Measurements from ENCODE around the gene EPOP. TPM values are rescaled to one million over a fixed set of nuclear protein-coding genes. Genes with fewer than 3 reads are reported as not detected.

The EPOP gene
- total and polyA plus RNA-seq, 2 of the 13 experiments (the other 11 are each of a cell fraction or from before 2014, with no cell fraction given): 14.7 to 37.8 TPM

DNA sequence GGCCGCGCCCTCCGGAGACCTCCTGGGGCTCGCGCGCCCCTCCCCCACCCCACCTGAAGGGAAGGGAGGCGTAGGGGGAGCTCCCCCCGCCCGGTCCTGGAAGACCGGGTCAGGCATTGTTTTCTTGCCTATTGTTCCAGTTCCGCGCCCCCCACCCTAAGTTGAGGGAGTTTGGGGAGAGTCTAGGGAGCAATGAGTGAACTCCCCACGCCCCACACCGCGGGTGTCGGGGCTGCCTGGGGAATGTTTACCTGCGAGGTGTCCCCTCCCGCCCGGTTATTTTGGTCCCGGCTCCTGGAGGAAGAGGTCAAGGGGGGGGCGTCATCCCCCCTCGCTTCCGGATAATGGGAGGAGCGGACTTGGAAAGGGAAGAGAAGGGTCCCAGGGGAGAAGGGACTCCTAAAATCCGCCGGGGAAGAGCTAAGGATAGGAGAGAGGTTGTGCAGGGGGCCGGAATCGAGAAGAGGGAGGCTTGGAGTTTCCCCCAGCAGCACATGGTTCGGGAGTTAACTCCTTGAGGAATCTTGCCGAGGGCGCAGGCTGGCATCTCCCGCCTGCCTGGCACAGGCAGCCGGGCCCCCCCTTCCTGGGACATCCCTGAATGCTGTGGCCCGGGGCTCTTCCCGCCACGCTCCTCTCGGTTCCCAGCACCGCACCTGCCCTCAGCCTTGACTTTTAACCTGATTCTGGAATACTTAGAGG lies 31.2 kb upstream of the EPOP start (continued):
- no peak for TF ChIP-seq ZFP36 (IDR thresholded peaks at IDR 0.05; ENCODE audit: borderline replicate concordance, low read depth, low read length, partially characterized antibody)
- no peak for TF ChIP-seq PAF1 (CRISPR knock-in tag; IDR thresholded peaks at IDR 0.05)
- TF ChIP-seq, protein P1, sequence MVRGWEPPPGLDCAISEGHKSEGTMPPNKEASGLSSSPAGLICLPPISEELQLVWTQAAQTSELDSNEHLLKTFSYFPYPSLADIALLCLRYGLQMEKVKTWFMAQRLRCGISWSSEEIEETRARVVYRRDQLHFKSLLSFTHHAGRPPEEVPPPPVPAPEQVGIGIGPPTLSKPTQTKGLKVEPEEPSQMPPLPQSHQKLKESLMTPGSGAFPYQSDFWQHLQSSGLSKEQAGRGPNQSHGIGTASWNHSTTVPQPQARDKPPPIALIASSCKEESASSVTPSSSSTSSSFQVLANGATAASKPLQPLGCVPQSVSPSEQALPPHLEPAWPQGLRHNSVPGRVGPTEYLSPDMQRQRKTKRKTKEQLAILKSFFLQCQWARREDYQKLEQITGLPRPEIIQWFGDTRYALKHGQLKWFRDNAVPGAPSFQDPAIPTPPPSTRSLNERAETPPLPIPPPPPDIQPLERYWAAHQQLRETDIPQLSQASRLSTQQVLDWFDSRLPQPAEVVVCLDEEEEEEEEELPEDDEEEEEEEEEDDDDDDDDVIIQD (CRISPR knock-in tag; IDR thresholded peaks at IDR 0.05; ENCODE audit: low read depth): no peak
- TF ChIP-seq, protein P2, sequence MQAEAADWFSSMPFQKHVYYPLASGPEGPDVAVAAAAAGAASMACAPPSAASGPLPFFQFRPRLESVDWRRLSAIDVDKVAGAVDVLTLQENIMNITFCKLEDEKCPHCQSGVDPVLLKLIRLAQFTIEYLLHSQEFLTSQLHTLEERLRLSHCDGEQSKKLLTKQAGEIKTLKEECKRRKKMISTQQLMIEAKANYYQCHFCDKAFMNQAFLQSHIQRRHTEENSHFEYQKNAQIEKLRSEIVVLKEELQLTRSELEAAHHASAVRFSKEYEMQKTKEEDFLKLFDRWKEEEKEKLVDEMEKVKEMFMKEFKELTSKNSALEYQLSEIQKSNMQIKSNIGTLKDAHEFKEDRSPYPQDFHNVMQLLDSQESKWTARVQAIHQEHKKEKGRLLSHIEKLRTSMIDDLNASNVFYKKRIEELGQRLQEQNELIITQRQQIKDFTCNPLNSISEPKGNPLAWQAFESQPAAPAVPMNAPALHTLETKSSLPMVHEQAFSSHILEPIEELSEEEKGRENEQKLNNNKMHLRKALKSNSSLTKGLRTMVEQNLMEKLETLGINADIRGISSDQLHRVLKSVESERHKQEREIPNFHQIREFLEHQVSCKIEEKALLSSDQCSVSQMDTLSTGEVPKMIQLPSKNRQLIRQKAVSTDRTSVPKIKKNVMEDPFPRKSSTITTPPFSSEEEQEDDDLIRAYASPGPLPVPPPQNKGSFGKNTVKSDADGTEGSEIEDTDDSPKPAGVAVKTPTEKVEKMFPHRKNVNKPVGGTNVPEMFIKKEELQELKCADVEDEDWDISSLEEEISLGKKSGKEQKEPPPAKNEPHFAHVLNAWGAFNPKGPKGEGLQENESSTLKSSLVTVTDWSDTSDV (CRISPR knock-in tag; IDR thresholded peaks at IDR 0.05): no peak
- no peak for TF ChIP-seq ZNF644 (CRISPR knock-in tag; IDR thresholded peaks at IDR 0.05; ENCODE audit: low read depth)
- TF ChIP-seq ZNF713 (CRISPR knock-in tag; IDR thresholded peaks at IDR 0.05): no peak
- TF ChIP-seq, protein P3, sequence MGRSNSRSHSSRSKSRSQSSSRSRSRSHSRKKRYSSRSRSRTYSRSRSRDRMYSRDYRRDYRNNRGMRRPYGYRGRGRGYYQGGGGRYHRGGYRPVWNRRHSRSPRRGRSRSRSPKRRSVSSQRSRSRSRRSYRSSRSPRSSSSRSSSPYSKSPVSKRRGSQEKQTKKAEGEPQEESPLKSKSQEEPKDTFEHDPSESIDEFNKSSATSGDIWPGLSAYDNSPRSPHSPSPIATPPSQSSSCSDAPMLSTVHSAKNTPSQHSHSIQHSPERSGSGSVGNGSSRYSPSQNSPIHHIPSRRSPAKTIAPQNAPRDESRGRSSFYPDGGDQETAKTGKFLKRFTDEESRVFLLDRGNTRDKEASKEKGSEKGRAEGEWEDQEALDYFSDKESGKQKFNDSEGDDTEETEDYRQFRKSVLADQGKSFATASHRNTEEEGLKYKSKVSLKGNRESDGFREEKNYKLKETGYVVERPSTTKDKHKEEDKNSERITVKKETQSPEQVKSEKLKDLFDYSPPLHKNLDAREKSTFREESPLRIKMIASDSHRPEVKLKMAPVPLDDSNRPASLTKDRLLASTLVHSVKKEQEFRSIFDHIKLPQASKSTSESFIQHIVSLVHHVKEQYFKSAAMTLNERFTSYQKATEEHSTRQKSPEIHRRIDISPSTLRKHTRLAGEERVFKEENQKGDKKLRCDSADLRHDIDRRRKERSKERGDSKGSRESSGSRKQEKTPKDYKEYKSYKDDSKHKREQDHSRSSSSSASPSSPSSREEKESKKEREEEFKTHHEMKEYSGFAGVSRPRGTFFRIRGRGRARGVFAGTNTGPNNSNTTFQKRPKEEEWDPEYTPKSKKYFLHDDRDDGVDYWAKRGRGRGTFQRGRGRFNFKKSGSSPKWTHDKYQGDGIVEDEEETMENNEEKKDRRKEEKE (IDR thresholded peaks at IDR 0.05): no peak
- TF ChIP-seq, protein P4, sequence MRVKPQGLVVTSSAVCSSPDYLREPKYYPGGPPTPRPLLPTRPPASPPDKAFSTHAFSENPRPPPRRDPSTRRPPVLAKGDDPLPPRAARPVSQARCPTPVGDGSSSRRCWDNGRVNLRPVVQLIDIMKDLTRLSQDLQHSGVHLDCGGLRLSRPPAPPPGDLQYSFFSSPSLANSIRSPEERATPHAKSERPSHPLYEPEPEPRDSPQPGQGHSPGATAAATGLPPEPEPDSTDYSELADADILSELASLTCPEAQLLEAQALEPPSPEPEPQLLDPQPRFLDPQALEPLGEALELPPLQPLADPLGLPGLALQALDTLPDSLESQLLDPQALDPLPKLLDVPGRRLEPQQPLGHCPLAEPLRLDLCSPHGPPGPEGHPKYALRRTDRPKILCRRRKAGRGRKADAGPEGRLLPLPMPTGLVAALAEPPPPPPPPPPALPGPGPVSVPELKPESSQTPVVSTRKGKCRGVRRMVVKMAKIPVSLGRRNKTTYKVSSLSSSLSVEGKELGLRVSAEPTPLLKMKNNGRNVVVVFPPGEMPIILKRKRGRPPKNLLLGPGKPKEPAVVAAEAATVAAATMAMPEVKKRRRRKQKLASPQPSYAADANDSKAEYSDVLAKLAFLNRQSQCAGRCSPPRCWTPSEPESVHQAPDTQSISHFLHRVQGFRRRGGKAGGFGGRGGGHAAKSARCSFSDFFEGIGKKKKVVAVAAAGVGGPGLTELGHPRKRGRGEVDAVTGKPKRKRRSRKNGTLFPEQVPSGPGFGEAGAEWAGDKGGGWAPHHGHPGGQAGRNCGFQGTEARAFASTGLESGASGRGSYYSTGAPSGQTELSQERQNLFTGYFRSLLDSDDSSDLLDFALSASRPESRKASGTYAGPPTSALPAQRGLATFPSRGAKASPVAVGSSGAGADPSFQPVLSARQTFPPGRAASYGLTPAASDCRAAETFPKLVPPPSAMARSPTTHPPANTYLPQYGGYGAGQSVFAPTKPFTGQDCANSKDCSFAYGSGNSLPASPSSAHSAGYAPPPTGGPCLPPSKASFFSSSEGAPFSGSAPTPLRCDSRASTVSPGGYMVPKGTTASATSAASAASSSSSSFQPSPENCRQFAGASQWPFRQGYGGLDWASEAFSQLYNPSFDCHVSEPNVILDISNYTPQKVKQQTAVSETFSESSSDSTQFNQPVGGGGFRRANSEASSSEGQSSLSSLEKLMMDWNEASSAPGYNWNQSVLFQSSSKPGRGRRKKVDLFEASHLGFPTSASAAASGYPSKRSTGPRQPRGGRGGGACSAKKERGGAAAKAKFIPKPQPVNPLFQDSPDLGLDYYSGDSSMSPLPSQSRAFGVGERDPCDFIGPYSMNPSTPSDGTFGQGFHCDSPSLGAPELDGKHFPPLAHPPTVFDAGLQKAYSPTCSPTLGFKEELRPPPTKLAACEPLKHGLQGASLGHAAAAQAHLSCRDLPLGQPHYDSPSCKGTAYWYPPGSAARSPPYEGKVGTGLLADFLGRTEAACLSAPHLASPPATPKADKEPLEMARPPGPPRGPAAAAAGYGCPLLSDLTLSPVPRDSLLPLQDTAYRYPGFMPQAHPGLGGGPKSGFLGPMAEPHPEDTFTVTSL (CRISPR knock-in tag; IDR thresholded peaks at IDR 0.05; ENCODE audit: borderline replicate concordance): no peak
- no peak for TF ChIP-seq GATAD1 (CRISPR knock-in tag; IDR thresholded peaks at IDR 0.05)
- TF ChIP-seq, protein P5, sequence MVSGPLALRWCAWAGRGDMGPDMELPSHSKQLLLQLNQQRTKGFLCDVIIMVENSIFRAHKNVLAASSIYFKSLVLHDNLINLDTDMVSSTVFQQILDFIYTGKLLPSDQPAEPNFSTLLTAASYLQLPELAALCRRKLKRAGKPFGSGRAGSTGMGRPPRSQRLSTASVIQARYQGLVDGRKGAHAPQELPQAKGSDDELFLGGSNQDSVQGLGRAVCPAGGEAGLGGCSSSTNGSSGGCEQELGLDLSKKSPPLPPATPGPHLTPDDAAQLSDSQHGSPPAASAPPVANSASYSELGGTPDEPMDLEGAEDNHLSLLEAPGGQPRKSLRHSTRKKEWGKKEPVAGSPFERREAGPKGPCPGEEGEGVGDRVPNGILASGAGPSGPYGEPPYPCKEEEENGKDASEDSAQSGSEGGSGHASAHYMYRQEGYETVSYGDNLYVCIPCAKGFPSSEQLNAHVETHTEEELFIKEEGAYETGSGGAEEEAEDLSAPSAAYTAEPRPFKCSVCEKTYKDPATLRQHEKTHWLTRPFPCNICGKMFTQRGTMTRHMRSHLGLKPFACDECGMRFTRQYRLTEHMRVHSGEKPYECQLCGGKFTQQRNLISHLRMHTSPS (CRISPR knock-in tag; IDR thresholded peaks at IDR 0.05; ENCODE audit: low read depth): no peak
